K562 (cell line): ENCODE results near the gene S100A3. TPM values are rescaled to one million over a fixed set of nuclear protein-coding genes. Genes with fewer than 3 reads are reported as not detected.
"Not testable (repeated sequence)": the region's sequence is repeated elsewhere in the genome, so short reads cannot be mapped to it uniquely, and the experiment has no call there.

Source experiments
- ATAC-seq: fragments of 200-7000 bp; cut with Tn5 transposase; 3 replicates; pipeline ENCODE4 v1.9.1; 2020; ENCODE audit warnings: moderate library complexity
- BruUV-seq: library from RNA; stranded (reverse); fragments of 400-500 nt; replicated peaks from 2 replicates; lab custom pipeline; 2021; lab: Mats Ljungman, UMichigan
- CTCF ChIA-PET: fragments of 300-600 bp; formaldehyde crosslinking; extraction: SDS; loops from one replicate; lab custom pipeline; 2021; ENCODE audit warnings: low intra/inter-chr PET ratio; lab: Yijun Ruan, JAX
- POLR2A ChIA-PET: fragments of 300-600, 350-650 bp; sonication (Branson Sonifier 250); formaldehyde crosslinking; extraction: SDS; loops from one replicate; lab custom pipeline; 2021; ENCODE audit warnings: antibody characterized with exemption, inconsistent platforms; lab: Yijun Ruan, JAX
- DNase-seq, 4 experiments: peaks; one replicate each; pipeline versions ENCODE4 v3.0.0 to v3.0.0-alpha.2; 2011 to 2018; ENCODE audit warnings: low spot score in 3 of 4, mixed read lengths in 3 of 4; ENCODE audit errors: extremely low read depth in 1 of 4
- FAIRE-seq: peaks from 2 replicates; lab custom pipeline; 2011; peaks lifted over from hg19 to GRCh38; lab: Jason Lieb, UNC
- H2AFZ ChIP-seq: 2 replicates; pipeline ENCODE4 v1.6.0; 2011; ENCODE audit warnings: low read depth, low read length, control low read depth, inconsistent platforms
- H3K27ac ChIP-seq: fragments of 200-600 bp; 3 replicates; pipeline ENCODE4 v1.8.0; 2011; ENCODE audit warnings: low read depth, mild to moderate bottlenecking, control low read depth, inconsistent platforms, low read length, moderate library complexity, mixed read lengths; ENCODE audit errors: extremely low read depth
- H3K27me3 ChIP-seq, 2 experiments: fragments of 300-600 bp in 1 of 2; 2 replicates in 1 of 2; 3 replicates in 1 of 2; pipeline versions ENCODE4 v1.6.0 to v1.8.0; 2011; ENCODE audit warnings: inconsistent platforms in 2 of 2, low read length in 2 of 2, mild to moderate bottlenecking in 1 of 2, mixed read lengths in 1 of 2, moderate library complexity in 1 of 2; ENCODE audit not compliant: control insufficient read depth in 2 of 2, insufficient read depth in 2 of 2
- H3K36me3 ChIP-seq: fragments of 300-600 bp; 3 replicates; pipeline ENCODE4 v1.8.0; 2011; ENCODE audit warnings: mild to moderate bottlenecking, low read length, inconsistent platforms; ENCODE audit not compliant: control insufficient read depth, insufficient read depth
- H3K4me1 ChIP-seq, 2 experiments: fragments of 200-600 bp in 1 of 2; replicated peaks in 1 of 2; 2 replicates in 1 of 2; 3 replicates in 1 of 2; pipeline versions ENCODE4 v1.5.1 to v1.8.0; 2011; ENCODE audit warnings: inconsistent platforms in 2 of 2, low read length in 2 of 2, mild to moderate bottlenecking in 1 of 2, mixed read lengths in 1 of 2, moderate library complexity in 1 of 2; ENCODE audit not compliant: control insufficient read depth in 2 of 2, insufficient read depth in 2 of 2
- H3K4me2 ChIP-seq: 2 replicates; pipeline ENCODE4 v1.6.1; 2011; ENCODE audit warnings: low read length, control low read depth, inconsistent platforms, mixed read lengths; ENCODE audit not compliant: insufficient read depth
- H3K4me3 ChIP-seq: fragments of 200-600 bp; sonication (generic), shearing (Covaris generic); 2 replicates; pipeline ENCODE4 v1.5.1; 2016; ENCODE audit warnings: control low read depth, inconsistent platforms
- H3K79me2 ChIP-seq: fragments of 200-600 bp; 3 replicates; pipeline ENCODE4 v1.8.0; 2011; ENCODE audit warnings: low read length, inconsistent platforms; ENCODE audit not compliant: control insufficient read depth, insufficient read depth
- H3K9ac ChIP-seq, 2 experiments: 2 replicates each; pipeline versions ENCODE4 v1.6.0 to v1.6.1; 2011; ENCODE audit warnings: low read depth in 2 of 2, low read length in 2 of 2, control low read depth in 1 of 2, inconsistent platforms in 1 of 2, mild to moderate bottlenecking in 1 of 2, mixed read lengths in 1 of 2; ENCODE audit not compliant: insufficient read depth in 1 of 2
- H3K9me1 ChIP-seq: one replicate; pipeline ENCODE4 v1.6.0; 2011; ENCODE audit warnings: inconsistent platforms, mild to moderate bottlenecking, low read length, moderate library complexity; ENCODE audit not compliant: control insufficient read depth, insufficient read depth
- H3K9me3 ChIP-seq: replicated peaks from 2 replicates; pipeline ENCODE4 v1.5.1; 2011; ENCODE audit warnings: low read depth, low read length, inconsistent platforms; ENCODE audit not compliant: control insufficient read depth, insufficient read depth
- H4K20me1 ChIP-seq: replicated peaks from 2 replicates; pipeline ENCODE4 v1.6.1; 2011; ENCODE audit warnings: low read length, inconsistent platforms, mixed read lengths; ENCODE audit not compliant: control insufficient read depth, insufficient read depth
- CBFA2T3 ChIP-seq: fragments of 450-650 bp; IDR thresholded peaks from 2 replicates; pipeline ENCODE4 v1.6.1; 2017
- WGBS: fragments of 100-300 bp; shearing (Covaris generic); methylation state at CpG from one replicate; pipeline ENCODE4 v1.1.6; 2016; ENCODE audit warnings: low coverage, mixed read lengths; ENCODE audit not compliant: insufficient coverage; ENCODE audit errors: missing lambda C conversion rate; 5-methylcytosine and 5-hydroxymethylcytosine counted together
- in situ Hi-C: fragments of 300-500 bp; cut with MboI; formaldehyde crosslinking; loops from 4 replicates; pipeline ENCODE4 v1.15.0; 2018; ENCODE audit warnings: inconsistent platforms, mixed read lengths
- intact Hi-C: fragments of 100-400 bp; cut with micrococcal nuclease; formaldehyde crosslinking; loops from 2 replicates; pipeline ENCODE4 v1.14.2; 2022
- polyA plus RNA-seq, 8 experiments: library from polyadenylated mRNA; depleted of rRNA in 4 of 8; stranded (reverse) in 5 of 8; unstranded in 3 of 8; fragments of >200 nt; fragmentation: Nextera tagmentation in 2 of 8; fragmentation: Illumina TruSeq in 1 of 8; extraction: Ambion mirVana in 2 of 8; extraction: Trizol in 1 of 8; gene quantifications; 2 replicates each; pipeline versions ENCODE4 v1.2.1 to v1.2.3, GENCODE V29; 2011 to 2014; ENCODE audit warnings: inconsistent platforms in 1 of 8, missing spikeins in 1 of 8
- total RNA-seq, 7 experiments: library from RNA; depleted of rRNA in 6 of 7; stranded (reverse); fragments of >200 nt in 6 of 7; fragmentation: Illumina TruSeq in 2 of 7; extraction: Trizol in 2 of 7; gene quantifications; 2 replicates each; pipeline versions ENCODE4 v1.2.1 to v1.2.3, GENCODE V29; 2011 to 2021; ENCODE audit warnings: low replicate concordance in 1 of 7

The S100A3 gene
- total and polyA plus RNA-seq, 9 of the 15 experiments (the other 6 are each of a cell fraction or from before 2014, with no cell fraction given), result 0.08 to 1.7 (median 0.18) TPM; not detected in 4

DNA sequence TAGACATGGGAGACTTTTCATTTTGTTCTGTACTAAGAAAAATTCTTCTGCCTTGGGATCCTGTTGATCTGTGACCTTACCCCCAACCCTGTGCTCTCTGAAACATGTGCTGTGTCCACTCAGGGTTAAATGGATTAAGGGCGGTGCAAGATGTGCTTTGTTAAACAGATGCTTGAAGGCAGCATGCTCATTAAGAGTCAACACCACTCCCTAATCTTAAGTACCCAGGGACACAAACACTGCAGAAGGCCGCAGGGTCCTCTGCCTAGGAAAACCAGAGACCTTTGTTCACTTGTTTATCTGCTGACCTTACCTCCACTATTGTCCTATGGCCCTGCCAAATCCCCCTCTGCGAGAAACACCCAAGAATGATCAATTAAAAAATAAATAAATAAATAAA is 34.5 kb upstream of the S100A3 start:
- H3K9ac ChIP-seq, BruUV-seq, H3K9me1 ChIP-seq, FAIRE-seq, H4K20me1 ChIP-seq, H3K4me1 ChIP-seq, H3K9me3 ChIP-seq, H3K79me2 ChIP-seq, H3K27ac ChIP-seq, H3K36me3 ChIP-seq, H2AFZ ChIP-seq, in situ Hi-C loops, H3K4me3 ChIP-seq, H3K27me3 ChIP-seq, ATAC-seq, intact Hi-C loops, H3K4me2 ChIP-seq, DNase-seq: not testable (repeated sequence)
- 14% methylated on average over 1 of the region's 3 CpGs for WGBS
- POLR2A ChIA-PET, result interaction anchor here (1.3 kb wide), 1 partner anchor 9 kb away, joined by 4 read pairs; no protein-coding TSS in a partner anchor
- peak; percentile 51 for TF ChIP-seq CBFA2T3
- CTCF ChIA-PET, result interaction anchor here (0.7 kb wide), 1 partner anchor 11 kb away, joined by 3 read pairs; no protein-coding TSS in a partner anchor

DNA sequence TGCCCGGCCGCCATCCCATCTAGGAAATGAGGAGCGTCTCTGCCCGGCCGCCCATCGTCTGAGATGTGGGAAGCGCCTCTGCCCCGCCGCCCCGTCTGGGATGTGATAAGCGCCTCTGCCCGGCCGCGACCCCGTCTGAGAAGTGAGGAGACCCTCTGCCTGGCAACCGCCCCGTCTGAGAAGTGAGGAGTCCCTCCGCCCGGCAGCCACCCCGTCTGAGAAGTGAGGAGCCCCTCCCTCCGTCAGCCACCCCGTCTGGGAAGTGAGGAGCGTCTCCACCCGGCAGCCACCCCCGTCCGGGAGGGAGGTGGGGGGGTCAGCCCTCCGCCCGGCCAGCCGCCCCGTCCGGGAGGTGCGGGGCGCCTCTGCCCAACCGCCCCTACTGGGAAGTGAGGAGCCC is 33.8 kb upstream of the S100A3 start:
- H3K4me2 ChIP-seq, CTCF ChIA-PET, H3K27ac ChIP-seq, H3K27me3 ChIP-seq, DNase-seq, H3K9ac ChIP-seq, FAIRE-seq, H2AFZ ChIP-seq, H3K9me3 ChIP-seq, intact Hi-C loops, H4K20me1 ChIP-seq, ATAC-seq, H3K4me1 ChIP-seq, BruUV-seq, in situ Hi-C loops, H3K9me1 ChIP-seq, H3K79me2 ChIP-seq, H3K36me3 ChIP-seq, H3K4me3 ChIP-seq: not testable (repeated sequence)
- POLR2A ChIA-PET, result interaction anchor here (1.3 kb wide), 1 partner anchor 10 kb away, joined by 4 read pairs; no protein-coding TSS in a partner anchor
- 20% methylated on average over 1 of the region's 34 CpGs for WGBS
